Measurements from ENCODE around the gene ST3GAL4. TPM values are rescaled to one million over a fixed set of nuclear protein-coding genes. Genes with fewer than 3 reads are reported as not detected.
A peak's percentile ranks its signal among the peaks of the same experiment; 100 is the strongest.

ST3GAL4 gene
- total and polyA plus RNA-seq, 9 of the 15 experiments (the other 6 are each of a cell fraction or from before 2014, with no cell fraction given) = 0.27 to 22.9 (median 10.5) TPM

GRCh38 chr11:126440792-126441514, 85.5 kb downstream of the ST3GAL4 start (continued):
- TF ChIP-seq ATF1 (CRISPR knock-in tag; IDR thresholded peaks at IDR 0.05) (no peak), ATF1 (tag; IDR thresholded peaks at IDR 0.05) (no peak), CXXC5 (CRISPR knock-in tag; IDR thresholded peaks at IDR 0.05) (peak; percentile 30; the same call in 1 of the 2 replicates), ZNF146 (CRISPR knock-in tag; IDR thresholded peaks at IDR 0.05; ENCODE audit: unreplicated experiment) (no peak), ZNF79 (CRISPR knock-in tag; IDR thresholded peaks at IDR 0.05; ENCODE audit: low read depth) (no peak), ZNF589 (CRISPR knock-in tag; IDR thresholded peaks at IDR 0.05; ENCODE audit: low read depth) (no peak), SMAD4 (CRISPR knock-in tag; conservative IDR thresholded peaks at IDR 0.05) (peak; percentile 28; the same call in 1 of the 2 replicates), SAP30 (IDR thresholded peaks at IDR 0.05; ENCODE audit: borderline replicate concordance, insufficient read depth, low read depth, low read length, poor library complexity, severe bottlenecking) (no peak), E2F8 (IDR thresholded peaks at IDR 0.05; ENCODE audit: low read depth, partially characterized antibody) (no peak), KLF10 (CRISPR knock-in tag; IDR thresholded peaks at IDR 0.05) (no peak), MEF2A (IDR thresholded peaks at IDR 0.05; ENCODE audit: control insufficient read depth, low read depth, low read length) (no peak), ZFP36 (IDR thresholded peaks at IDR 0.05; ENCODE audit: low read depth, low read length, partially characterized antibody) (no peak), TAF15 (IDR thresholded peaks at IDR 0.05; ENCODE audit: low read depth, low read length) (no peak), DACH1 (IDR thresholded peaks at IDR 0.05; ENCODE audit: partially characterized antibody) (no peak), POLR3A (IDR thresholded peaks at IDR 0.05; ENCODE audit: borderline replicate concordance, extremely low read depth, insufficient read depth, insufficient read length) (no peak), ZNF140 (CRISPR knock-in tag; IDR thresholded peaks at IDR 0.05) (no peak), KLF16 (IDR thresholded peaks at IDR 0.05) (peak; percentile 82), ZNF347 (CRISPR knock-in tag; IDR thresholded peaks at IDR 0.05; ENCODE audit: low read depth) (no peak), RB1 (IDR thresholded peaks at IDR 0.05; ENCODE audit: low read depth) (peak; percentile 50; the same call in 1 of the 2 replicates), ZNF232 (CRISPR knock-in tag; IDR thresholded peaks at IDR 0.05) (no peak), BDP1 (IDR thresholded peaks at IDR 0.05; ENCODE audit: insufficient read depth, insufficient read length) (no peak), NCOA6 (IDR thresholded peaks at IDR 0.05) (no peak), PHB2 (IDR thresholded peaks at IDR 0.05; ENCODE audit: low read depth) (no peak)
- TF ChIP-seq, protein P1, sequence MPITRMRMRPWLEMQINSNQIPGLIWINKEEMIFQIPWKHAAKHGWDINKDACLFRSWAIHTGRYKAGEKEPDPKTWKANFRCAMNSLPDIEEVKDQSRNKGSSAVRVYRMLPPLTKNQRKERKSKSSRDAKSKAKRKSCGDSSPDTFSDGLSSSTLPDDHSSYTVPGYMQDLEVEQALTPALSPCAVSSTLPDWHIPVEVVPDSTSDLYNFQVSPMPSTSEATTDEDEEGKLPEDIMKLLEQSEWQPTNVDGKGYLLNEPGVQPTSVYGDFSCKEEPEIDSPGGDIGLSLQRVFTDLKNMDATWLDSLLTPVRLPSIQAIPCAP (CRISPR knock-in tag; IDR thresholded peaks at IDR 0.05; ENCODE audit: borderline replicate concordance) = no peak
- TF ChIP-seq, protein P2, sequence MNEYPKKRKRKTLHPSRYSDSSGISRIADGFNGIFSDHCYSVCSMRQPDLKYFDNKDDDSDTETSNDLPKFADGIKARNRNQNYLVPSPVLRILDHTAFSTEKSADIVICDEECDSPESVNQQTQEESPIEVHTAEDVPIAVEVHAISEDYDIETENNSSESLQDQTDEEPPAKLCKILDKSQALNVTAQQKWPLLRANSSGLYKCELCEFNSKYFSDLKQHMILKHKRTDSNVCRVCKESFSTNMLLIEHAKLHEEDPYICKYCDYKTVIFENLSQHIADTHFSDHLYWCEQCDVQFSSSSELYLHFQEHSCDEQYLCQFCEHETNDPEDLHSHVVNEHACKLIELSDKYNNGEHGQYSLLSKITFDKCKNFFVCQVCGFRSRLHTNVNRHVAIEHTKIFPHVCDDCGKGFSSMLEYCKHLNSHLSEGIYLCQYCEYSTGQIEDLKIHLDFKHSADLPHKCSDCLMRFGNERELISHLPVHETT (CRISPR knock-in tag; conservative IDR thresholded peaks at IDR 0.05 in 1 of 2, IDR thresholded peaks at IDR 0.05 in 1 of 2) = no peak

Measured in K562 (cell line).